GM23338 (cell line): ENCODE data around the gene GNL2. TPM values are rescaled to one million over a fixed set of nuclear protein-coding genes. Genes with fewer than 3 reads are reported as not detected.

Experiments used
- ATAC-seq: fragments of 200-7000 bp; cut with Tn5 transposase; 3 replicates; pipeline ENCODE4 v1.9.1; 2020
- DNase-seq: peaks from one replicate; pipeline ENCODE4 v3.0.0-alpha.2; 2015; ENCODE audit warnings: low spot score
- H2AFZ ChIP-seq: fragments of 200-600 bp; sonication (generic); 2 replicates; pipeline ENCODE4 v1.8.0; 2016; ENCODE audit warnings: antibody characterized with exemption, mild to moderate bottlenecking, moderate library complexity
- H3F3A ChIP-seq: fragments of 200-600 bp; sonication (generic); replicated peaks from 2 replicates; pipeline ENCODE4 v1.8.0; 2017; ENCODE audit warnings: antibody characterized with exemption, mixed run types, low read depth
- H3K27ac ChIP-seq: fragments of 200-600 bp; sonication (generic); 2 replicates; pipeline ENCODE4 v1.6.1; 2016; ENCODE audit warnings: low read depth
- H3K27me3 ChIP-seq: fragments of 200-600 bp; sonication (generic); 2 replicates; pipeline ENCODE4 v1.8.0; 2016; ENCODE audit warnings: mild to moderate bottlenecking, mixed run types, moderate library complexity; ENCODE audit not compliant: insufficient read depth
- H3K36me3 ChIP-seq: fragments of 200-600 bp; sonication (generic); 2 replicates; pipeline ENCODE4 v1.8.0; 2016; ENCODE audit warnings: mild to moderate bottlenecking; ENCODE audit not compliant: insufficient read depth
- H3K4me1 ChIP-seq: fragments of 200-600 bp; sonication (generic); 2 replicates; pipeline ENCODE4 v1.8.0; 2016; ENCODE audit warnings: mild to moderate bottlenecking, moderate library complexity; ENCODE audit not compliant: insufficient read depth
- H3K4me2 ChIP-seq: fragments of 200-600 bp; sonication (generic); 2 replicates; pipeline ENCODE4 v1.7.1; 2017; ENCODE audit warnings: mixed run types
- H3K4me3 ChIP-seq: fragments of 200-600 bp; sonication (generic); 2 replicates; pipeline ENCODE4 v1.6.1; 2016; ENCODE audit warnings: mixed run types
- H3K79me2 ChIP-seq: fragments of 200-600 bp; sonication (generic); replicated peaks from 2 replicates; pipeline ENCODE4 v1.8.0; 2017; ENCODE audit warnings: mild to moderate bottlenecking; ENCODE audit not compliant: insufficient read depth
- H3K9me2 ChIP-seq: fragments of 200-600 bp; sonication (generic); 2 replicates; pipeline ENCODE4 v1.8.0; 2017; ENCODE audit not compliant: insufficient read depth
- H4K20me1 ChIP-seq: fragments of 200-600 bp; sonication (generic); replicated peaks from 2 replicates; pipeline ENCODE4 v1.8.0; 2017; ENCODE audit warnings: mild to moderate bottlenecking; ENCODE audit not compliant: insufficient read depth
- H3K27ac Mint-ChIP-seq: 2 replicates; pipeline ENCODE4 v1.8.0; 2020; ENCODE audit warnings: inconsistent platforms, mild to moderate bottlenecking, moderate library complexity, mixed read lengths
- H3K27me3 Mint-ChIP-seq: 3 replicates; pipeline ENCODE4 v1.8.0; 2022; ENCODE audit warnings: low read depth, mild to moderate bottlenecking, moderate library complexity, mixed read lengths, inconsistent platforms; ENCODE audit not compliant: insufficient read depth, poor library complexity
- H3K36me3 Mint-ChIP-seq: 3 replicates; pipeline ENCODE4 v1.8.0; 2021; ENCODE audit warnings: low read depth, mild to moderate bottlenecking, inconsistent platforms, moderate library complexity, mixed read lengths
- H3K4me1 Mint-ChIP-seq: 3 replicates; pipeline ENCODE4 v1.8.0; 2020; ENCODE audit warnings: mild to moderate bottlenecking, inconsistent platforms, mixed read lengths
- H3K4me3 Mint-ChIP-seq: 3 replicates; pipeline ENCODE4 v1.8.0; 2021; ENCODE audit warnings: moderate library complexity, mild to moderate bottlenecking, inconsistent platforms, mixed read lengths
- H3K9me3 Mint-ChIP-seq: 3 replicates; pipeline ENCODE4 v1.8.0; 2020; ENCODE audit warnings: moderate library complexity, mild to moderate bottlenecking, inconsistent platforms, mixed read lengths
- CREB1 ChIP-seq: fragments of 250-450 bp; sonication (Bioruptor Pico); IDR thresholded peaks from 2 replicates; pipeline ENCODE4 v1.5.0; 2020; ENCODE audit warnings: low read depth, mild to moderate bottlenecking, moderate library complexity
- EZH2 ChIP-seq: fragments of 200-600 bp; sonication (generic); IDR thresholded peaks from one replicate; pipeline ENCODE4 v1.8.0; 2017; ENCODE audit warnings: antibody characterized with exemption, mild to moderate bottlenecking, low read depth; ENCODE audit not compliant: unreplicated experiment
- EZH2phosphoT487 ChIP-seq: fragments of 200-600 bp; sonication (generic); IDR thresholded peaks from one replicate; pipeline ENCODE4 v1.8.1; 2018; ENCODE audit warnings: antibody characterized with exemption; ENCODE audit not compliant: unreplicated experiment
- JUNB ChIP-seq: IDR thresholded peaks from one replicate; pipeline ENCODE4 v1.6.1; 2016; ENCODE audit warnings: antibody characterized with exemption; ENCODE audit not compliant: unreplicated experiment
- NANOG ChIP-seq: IDR thresholded peaks from 2 replicates; pipeline ENCODE4 v1.6.1; 2016; ENCODE audit warnings: antibody characterized with exemption, borderline replicate concordance
- POLR2AphosphoS5 ChIP-seq: IDR thresholded peaks from 2 replicates; pipeline ENCODE4 v1.6.1; 2016; ENCODE audit warnings: antibody characterized with exemption, low read depth
- STAT1 ChIP-seq: IDR thresholded peaks from one replicate; pipeline ENCODE4 v1.6.1; 2016; ENCODE audit warnings: antibody characterized with exemption; ENCODE audit not compliant: unreplicated experiment
- ZNF114 ChIP-seq: fragments of 250-450 bp; sonication (Bioruptor Pico); IDR thresholded peaks from 2 replicates; pipeline ENCODE4 v1.5.0; 2020; ENCODE audit warnings: mild to moderate bottlenecking, moderate library complexity
- ZNF331 ChIP-seq: fragments of 250-450 bp; sonication (Bioruptor Pico); IDR thresholded peaks from 2 replicates; pipeline ENCODE4 v1.5.0; 2020; ENCODE audit warnings: low read depth, mild to moderate bottlenecking, moderate library complexity
- ZNF462 ChIP-seq: fragments of 250-450 bp; sonication (Bioruptor Pico); IDR thresholded peaks from 2 replicates; pipeline ENCODE4 v1.5.0; 2020; ENCODE audit warnings: mild to moderate bottlenecking, moderate library complexity
- polyA plus RNA-seq: library from polyadenylated mRNA; unstranded; fragments of >200 nt; fragmentation: Nextera tagmentation; extraction: Ambion mirVana; gene quantifications from 2 replicates; pipeline ENCODE4 v1.2.1, GENCODE V29; 2016
- total RNA-seq: library from RNA; depleted of rRNA; stranded (reverse); fragments of >200 nt; shearing (Covaris generic); gene quantifications from 2 replicates; pipeline ENCODE4 v1.2.3, GENCODE V29; 2014
- TF ChIP-seq, protein P1 (sequence below): IDR thresholded peaks from 2 replicates; pipeline ENCODE4 v1.6.1; 2016; ENCODE audit warnings: antibody characterized with exemption
- TF ChIP-seq, protein P2 (sequence below): IDR thresholded peaks from one replicate; pipeline ENCODE4 v1.6.1; 2018; ENCODE audit warnings: antibody characterized with exemption; ENCODE audit not compliant: unreplicated experiment
- TF ChIP-seq, protein P3 (sequence below), 2 experiments: fragments of 200-600 bp in 1 of 2; sonication (generic) in 1 of 2; conservative IDR thresholded peaks; 2 replicates each; pipeline versions ENCODE4 v1.5.1 to v1.6.1; 2016 to 2017; ENCODE audit warnings: antibody characterized with exemption in 2 of 2, low read depth in 2 of 2, mild to moderate bottlenecking in 2 of 2, moderate library complexity in 1 of 2

Gene GNL2
- total and polyA plus RNA-seq, 2 experiments from 2014 or later = 78.4 to 121 TPM

DNA sequence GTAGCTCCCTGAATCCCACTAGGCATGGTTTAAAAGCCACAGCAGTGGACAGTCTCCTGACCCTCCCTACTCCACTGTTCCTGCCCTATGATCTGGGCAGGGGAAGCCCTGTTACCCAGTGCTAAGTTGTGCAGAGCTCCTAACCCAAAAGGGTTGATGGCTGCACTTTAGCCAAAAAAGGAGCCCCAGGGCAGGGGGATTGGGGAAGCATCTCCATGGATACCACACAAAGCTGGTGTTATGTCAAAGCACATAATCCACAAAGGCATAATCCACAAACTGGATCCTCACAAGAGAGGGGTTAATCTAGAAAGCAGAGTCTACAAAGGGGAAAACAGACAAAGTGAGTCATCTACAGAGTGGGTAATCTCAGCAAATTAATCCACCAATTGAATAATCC, 33.3 kb upstream of the GNL2 start:
- H3K4me1 Mint-ChIP-seq = peaks cover 8% of the 10 kb centered on the region; the same call in 2 of the 3 replicates

More for the DNA sequence above, 33.3 kb upstream of the GNL2 start:
- Histone ChIP-seq H3K36me3 (no peaks in the 10 kb centered on the region), H3F3A (no peaks in the 10 kb centered on the region), H3K27me3 (peaks cover 82% of the 10 kb centered on the region), H3K4me3 (no peak overlapping the region), H3K4me2 (no peak overlapping the region), H3K4me1 (peaks cover 11% of the 10 kb centered on the region; the same call in 1 of the 2 replicates), H3K9me2 (no peaks in the 10 kb centered on the region), H4K20me1 (no peaks in the 10 kb centered on the region; the same call in 1 of the 2 replicates), H3K79me2 (no peaks in the 10 kb centered on the region), H3K27ac (no peak overlapping the region), H2AFZ (no peak overlapping the region)
- TF ChIP-seq ZNF114 (no peak), JUNB (no peak), POLR2AphosphoS5 (no peak), NANOG (no peak), STAT1 (no peak), EZH2phosphoT487 (no peak), ZNF462 (no peak), CREB1 (CRISPR knock-in tag) (no peak), EZH2 (no peak), ZNF331 (CRISPR knock-in tag) (no peak)
- TF ChIP-seq, protein P1, sequence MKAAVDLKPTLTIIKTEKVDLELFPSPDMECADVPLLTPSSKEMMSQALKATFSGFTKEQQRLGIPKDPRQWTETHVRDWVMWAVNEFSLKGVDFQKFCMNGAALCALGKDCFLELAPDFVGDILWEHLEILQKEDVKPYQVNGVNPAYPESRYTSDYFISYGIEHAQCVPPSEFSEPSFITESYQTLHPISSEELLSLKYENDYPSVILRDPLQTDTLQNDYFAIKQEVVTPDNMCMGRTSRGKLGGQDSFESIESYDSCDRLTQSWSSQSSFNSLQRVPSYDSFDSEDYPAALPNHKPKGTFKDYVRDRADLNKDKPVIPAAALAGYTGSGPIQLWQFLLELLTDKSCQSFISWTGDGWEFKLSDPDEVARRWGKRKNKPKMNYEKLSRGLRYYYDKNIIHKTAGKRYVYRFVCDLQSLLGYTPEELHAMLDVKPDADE = no peak
- TF ChIP-seq, protein P2, sequence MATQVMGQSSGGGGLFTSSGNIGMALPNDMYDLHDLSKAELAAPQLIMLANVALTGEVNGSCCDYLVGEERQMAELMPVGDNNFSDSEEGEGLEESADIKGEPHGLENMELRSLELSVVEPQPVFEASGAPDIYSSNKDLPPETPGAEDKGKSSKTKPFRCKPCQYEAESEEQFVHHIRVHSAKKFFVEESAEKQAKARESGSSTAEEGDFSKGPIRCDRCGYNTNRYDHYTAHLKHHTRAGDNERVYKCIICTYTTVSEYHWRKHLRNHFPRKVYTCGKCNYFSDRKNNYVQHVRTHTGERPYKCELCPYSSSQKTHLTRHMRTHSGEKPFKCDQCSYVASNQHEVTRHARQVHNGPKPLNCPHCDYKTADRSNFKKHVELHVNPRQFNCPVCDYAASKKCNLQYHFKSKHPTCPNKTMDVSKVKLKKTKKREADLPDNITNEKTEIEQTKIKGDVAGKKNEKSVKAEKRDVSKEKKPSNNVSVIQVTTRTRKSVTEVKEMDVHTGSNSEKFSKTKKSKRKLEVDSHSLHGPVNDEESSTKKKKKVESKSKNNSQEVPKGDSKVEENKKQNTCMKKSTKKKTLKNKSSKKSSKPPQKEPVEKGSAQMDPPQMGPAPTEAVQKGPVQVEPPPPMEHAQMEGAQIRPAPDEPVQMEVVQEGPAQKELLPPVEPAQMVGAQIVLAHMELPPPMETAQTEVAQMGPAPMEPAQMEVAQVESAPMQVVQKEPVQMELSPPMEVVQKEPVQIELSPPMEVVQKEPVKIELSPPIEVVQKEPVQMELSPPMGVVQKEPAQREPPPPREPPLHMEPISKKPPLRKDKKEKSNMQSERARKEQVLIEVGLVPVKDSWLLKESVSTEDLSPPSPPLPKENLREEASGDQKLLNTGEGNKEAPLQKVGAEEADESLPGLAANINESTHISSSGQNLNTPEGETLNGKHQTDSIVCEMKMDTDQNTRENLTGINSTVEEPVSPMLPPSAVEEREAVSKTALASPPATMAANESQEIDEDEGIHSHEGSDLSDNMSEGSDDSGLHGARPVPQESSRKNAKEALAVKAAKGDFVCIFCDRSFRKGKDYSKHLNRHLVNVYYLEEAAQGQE = no peak
- TF ChIP-seq, protein P3, sequence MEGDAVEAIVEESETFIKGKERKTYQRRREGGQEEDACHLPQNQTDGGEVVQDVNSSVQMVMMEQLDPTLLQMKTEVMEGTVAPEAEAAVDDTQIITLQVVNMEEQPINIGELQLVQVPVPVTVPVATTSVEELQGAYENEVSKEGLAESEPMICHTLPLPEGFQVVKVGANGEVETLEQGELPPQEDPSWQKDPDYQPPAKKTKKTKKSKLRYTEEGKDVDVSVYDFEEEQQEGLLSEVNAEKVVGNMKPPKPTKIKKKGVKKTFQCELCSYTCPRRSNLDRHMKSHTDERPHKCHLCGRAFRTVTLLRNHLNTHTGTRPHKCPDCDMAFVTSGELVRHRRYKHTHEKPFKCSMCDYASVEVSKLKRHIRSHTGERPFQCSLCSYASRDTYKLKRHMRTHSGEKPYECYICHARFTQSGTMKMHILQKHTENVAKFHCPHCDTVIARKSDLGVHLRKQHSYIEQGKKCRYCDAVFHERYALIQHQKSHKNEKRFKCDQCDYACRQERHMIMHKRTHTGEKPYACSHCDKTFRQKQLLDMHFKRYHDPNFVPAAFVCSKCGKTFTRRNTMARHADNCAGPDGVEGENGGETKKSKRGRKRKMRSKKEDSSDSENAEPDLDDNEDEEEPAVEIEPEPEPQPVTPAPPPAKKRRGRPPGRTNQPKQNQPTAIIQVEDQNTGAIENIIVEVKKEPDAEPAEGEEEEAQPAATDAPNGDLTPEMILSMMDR (conservative IDR thresholded peaks at IDR 0.05; ENCODE audit: low read depth in 2 of 2) = no peak
- Mint-ChIP-seq H3K27me3 (peaks cover 66% of the 10 kb centered on the region), H3K27ac (no peak overlapping the region), H3K4me3 (no peak overlapping the region), H3K36me3 (no peaks in the 10 kb centered on the region), H3K9me3 (no peaks in the 10 kb centered on the region)
- ATAC-seq = no peak
- DNase-seq = no peak
